PC-3 (cell line): ENCODE results near the gene RGL2. TPM values are rescaled to one million over a fixed set of nuclear protein-coding genes. Genes with fewer than 3 reads are reported as not detected.

Experiments used
- ATAC-seq: fragments of 200-7000 bp; cut with Tn5 transposase; 2 replicates; pipeline ENCODE4 v1.9.1; 2020; ENCODE audit warnings: mild to moderate bottlenecking, moderate library complexity
- BruUV-seq: library from RNA; stranded (reverse); fragments of 400-500 nt; replicated peaks from 2 replicates; lab custom pipeline; 2021; lab: Mats Ljungman, UMichigan
- CTCF ChIA-PET: fragments of 300-600 bp; sonication (Branson Sonifier 250); formaldehyde crosslinking; loops from one replicate; lab custom pipeline; 2022; ENCODE audit warnings: antibody characterized with exemption; lab: Charles Lee
- POLR2A ChIA-PET: fragments of 300-600 bp; sonication (Branson Sonifier 250); formaldehyde crosslinking; loops from one replicate; lab custom pipeline; 2022; ENCODE audit warnings: antibody characterized with exemption; ENCODE audit not compliant: unreplicated experiment; lab: Charles Lee
- DNase-seq: peaks from one replicate; pipeline ENCODE4 v3.0.0-alpha.2; 2015
- H2AFZ ChIP-seq: fragments of 300-600 bp; sonication (generic); 2 replicates; pipeline ENCODE4 v1.6.0; 2016; ENCODE audit warnings: antibody characterized with exemption, low read length
- H3F3A ChIP-seq: fragments of 300-600 bp; sonication (generic); one replicate; pipeline ENCODE4 v1.6.0; 2017; ENCODE audit warnings: antibody characterized with exemption, low read length, control low read depth, mild to moderate bottlenecking; ENCODE audit not compliant: unreplicated experiment
- H3K27ac ChIP-seq: fragments of 300-600 bp; sonication (generic); 2 replicates; pipeline ENCODE4 v1.5.1; 2016; ENCODE audit warnings: mild to moderate bottlenecking, low read length
- H3K27me3 ChIP-seq: fragments of 300-600 bp; sonication (generic); 2 replicates; pipeline ENCODE4 v1.6.1; 2016; ENCODE audit warnings: low read length, mixed read lengths
- H3K36me3 ChIP-seq: fragments of 300-600 bp; sonication (generic); 2 replicates; pipeline ENCODE4 v1.6.1; 2016; ENCODE audit warnings: low read depth, mixed run types, low read length, mixed read lengths
- H3K4me1 ChIP-seq: fragments of 300-600 bp; sonication (generic); 2 replicates; pipeline ENCODE4 v1.5.1; 2016; ENCODE audit warnings: low read length; ENCODE audit not compliant: insufficient read depth
- H3K4me2 ChIP-seq: fragments of 300-600 bp; sonication (generic); 2 replicates; pipeline ENCODE4 v1.6.0; 2016; ENCODE audit warnings: low read length
- H3K4me3 ChIP-seq: fragments of 300-600 bp; sonication (generic); 2 replicates; pipeline ENCODE4 v1.5.1; 2016; ENCODE audit warnings: mild to moderate bottlenecking, low read length, mixed read lengths
- H3K79me2 ChIP-seq: fragments of 300-600 bp; sonication (generic); 2 replicates; pipeline ENCODE4 v1.6.1; 2017; ENCODE audit warnings: low read length, mixed read lengths
- H3K9ac ChIP-seq: fragments of 300-600 bp; sonication (generic); 2 replicates; pipeline ENCODE4 v1.6.0; 2016; ENCODE audit warnings: mild to moderate bottlenecking, low read length
- H3K9me2 ChIP-seq: fragments of 300-600 bp; sonication (generic); replicated peaks from 2 replicates; pipeline ENCODE4 v1.6.1; 2016; ENCODE audit warnings: mixed run types, low read length, mixed read lengths
- H3K9me3 ChIP-seq: fragments of 300-600 bp; sonication (generic); 2 replicates; pipeline ENCODE4 v1.6.1; 2016; ENCODE audit warnings: low read length, mixed read lengths
- H4K20me1 ChIP-seq: fragments of 300-600 bp; sonication (generic); 2 replicates; pipeline ENCODE4 v1.6.1; 2016; ENCODE audit warnings: low read length, mixed read lengths
- EZH2 ChIP-seq: fragments of 300-600 bp; sonication (generic); IDR thresholded peaks from one replicate; pipeline ENCODE4 v1.6.1; 2017; ENCODE audit warnings: antibody characterized with exemption, mild to moderate bottlenecking, low read length; ENCODE audit not compliant: unreplicated experiment
- EZH2phosphoT487 ChIP-seq: fragments of 300-600 bp; sonication (generic); IDR thresholded peaks from 2 replicates; pipeline ENCODE4 v1.6.1; 2018; ENCODE audit warnings: mild to moderate bottlenecking, antibody characterized with exemption, low read length, borderline replicate concordance
- intact Hi-C: fragments of 100-400 bp; cut with micrococcal nuclease; formaldehyde crosslinking; loops from 2 replicates; pipeline ENCODE4 v1.9.0; 2023
- total RNA-seq: library from RNA; depleted of rRNA; stranded (reverse); fragments of >200 nt; gene quantifications from 2 replicates; pipeline ENCODE4 v1.2.3, GENCODE V29; 2014
- TF ChIP-seq, protein P1 (sequence below): fragments of 300-600 bp; sonication (generic); conservative IDR thresholded peaks from 2 replicates; pipeline ENCODE4 v1.5.1; 2017; ENCODE audit warnings: antibody characterized with exemption, low read depth, mild to moderate bottlenecking, low read length

Gene RGL2
- total RNA-seq, 1 experiment from 2014 or later = 34.9 TPM

DNA sequence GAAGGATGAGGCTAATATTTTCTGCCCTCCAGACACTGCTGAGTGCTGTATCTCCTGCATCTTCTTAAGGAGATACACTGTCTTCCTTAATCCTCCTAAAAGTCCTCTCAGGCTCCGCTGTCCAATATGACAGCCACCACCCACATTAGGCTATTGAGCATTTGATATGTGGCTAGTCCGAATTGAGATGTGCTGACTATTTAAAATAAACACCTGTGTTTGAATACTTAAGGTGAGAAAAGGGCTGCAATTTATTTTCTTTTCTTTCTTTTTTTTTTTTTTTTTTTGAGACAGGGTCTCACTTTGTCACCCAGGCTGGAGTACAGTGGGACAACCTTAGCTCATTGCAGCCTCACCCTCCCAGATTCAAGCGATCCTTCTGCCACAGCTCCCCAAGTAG is 3.1 kb upstream of the RGL2 start:
- intact Hi-C loops = no loop called here
- H3K9ac ChIP-seq = no peak overlapping the region
- ATAC-seq (no peak), DNase-seq (no peak)
- TF ChIP-seq EZH2 = no peak
- TF ChIP-seq, protein P1, sequence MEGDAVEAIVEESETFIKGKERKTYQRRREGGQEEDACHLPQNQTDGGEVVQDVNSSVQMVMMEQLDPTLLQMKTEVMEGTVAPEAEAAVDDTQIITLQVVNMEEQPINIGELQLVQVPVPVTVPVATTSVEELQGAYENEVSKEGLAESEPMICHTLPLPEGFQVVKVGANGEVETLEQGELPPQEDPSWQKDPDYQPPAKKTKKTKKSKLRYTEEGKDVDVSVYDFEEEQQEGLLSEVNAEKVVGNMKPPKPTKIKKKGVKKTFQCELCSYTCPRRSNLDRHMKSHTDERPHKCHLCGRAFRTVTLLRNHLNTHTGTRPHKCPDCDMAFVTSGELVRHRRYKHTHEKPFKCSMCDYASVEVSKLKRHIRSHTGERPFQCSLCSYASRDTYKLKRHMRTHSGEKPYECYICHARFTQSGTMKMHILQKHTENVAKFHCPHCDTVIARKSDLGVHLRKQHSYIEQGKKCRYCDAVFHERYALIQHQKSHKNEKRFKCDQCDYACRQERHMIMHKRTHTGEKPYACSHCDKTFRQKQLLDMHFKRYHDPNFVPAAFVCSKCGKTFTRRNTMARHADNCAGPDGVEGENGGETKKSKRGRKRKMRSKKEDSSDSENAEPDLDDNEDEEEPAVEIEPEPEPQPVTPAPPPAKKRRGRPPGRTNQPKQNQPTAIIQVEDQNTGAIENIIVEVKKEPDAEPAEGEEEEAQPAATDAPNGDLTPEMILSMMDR = no peak
- TF ChIP-seq EZH2phosphoT487 = no peak
- no peak overlapping the region for H3K4me3 ChIP-seq
- H2AFZ ChIP-seq = no peak overlapping the region
- H3K4me1 ChIP-seq = peaks cover 13% of the 10 kb centered on the region
- H3K27me3 ChIP-seq = no peaks in the 10 kb centered on the region
- peaks cover 7% of the 10 kb centered on the region for H3K36me3 ChIP-seq
- POLR2A ChIA-PET = interaction anchor here (0.7 kb wide), 1 partner anchor 21 kb away, joined by 28 read pairs; no protein-coding TSS in a partner anchor
- H4K20me1 ChIP-seq = no peaks in the 10 kb centered on the region
- no peak overlapping the region for H3K27ac ChIP-seq
- H3K9me2 ChIP-seq = no peaks in the 10 kb centered on the region
- CTCF ChIA-PET = no interaction called here
- BruUV-seq = no TSS peak
- no peaks in the 10 kb centered on the region for H3K9me3 ChIP-seq
- H3K4me2 ChIP-seq = no peak overlapping the region
- peaks cover 3% of the 10 kb centered on the region for H3F3A ChIP-seq
- H3K79me2 ChIP-seq = peaks cover 20% of the 10 kb centered on the region

DNA sequence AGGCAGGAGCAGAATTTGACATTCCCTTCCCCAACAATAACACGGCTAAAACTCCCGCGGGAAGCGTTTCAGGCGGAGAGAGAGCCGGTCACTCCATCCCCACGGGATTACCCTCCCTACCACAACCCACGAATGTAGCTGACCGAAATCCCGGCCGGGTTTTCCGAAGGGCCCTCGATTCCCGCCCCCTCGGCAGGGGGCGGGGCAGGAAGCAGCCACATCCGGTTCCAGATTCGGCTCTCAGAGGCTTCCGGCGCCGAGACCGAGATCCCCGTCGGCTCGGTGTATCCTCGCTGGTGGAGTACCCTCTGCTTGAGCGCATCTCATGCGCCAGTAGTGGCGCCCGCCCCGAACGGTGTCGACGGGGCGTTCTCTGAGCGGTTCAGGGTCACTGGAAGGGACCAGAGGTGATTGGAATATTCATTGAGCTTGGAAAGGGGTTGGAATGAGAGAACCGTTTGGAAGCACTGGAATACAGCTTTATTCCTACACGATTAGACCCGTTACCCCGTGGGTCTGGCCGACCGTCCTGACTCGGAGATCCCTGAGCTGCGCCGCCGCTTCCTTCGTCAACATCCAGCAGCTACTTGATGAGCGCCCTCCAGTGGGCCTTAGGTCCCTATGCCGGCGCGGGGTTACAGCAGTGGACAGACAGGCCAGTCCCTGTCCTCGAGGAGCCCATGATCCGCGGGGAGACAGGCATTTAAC is 649 bp upstream of the RGL2 start:
- H3K27ac ChIP-seq = peak overlapping the region; percentile 92
- DNase-seq (peak; percentile 93), ATAC-seq (peak; percentile 55)
- no peaks in the 10 kb centered on the region for H3K27me3 ChIP-seq
- H3F3A ChIP-seq = peaks cover 3% of the 10 kb centered on the region
- H3K4me1 ChIP-seq = peaks cover 15% of the 10 kb centered on the region
- intact Hi-C loops = loop anchor here (1.0 to 5.0 kb wide), 4 partner anchors 10 to 108 kb away; partner anchors contain the start of genes PFDN6 and WDR46
- H3K36me3 ChIP-seq = peaks cover 3% of the 10 kb centered on the region; the same call in 1 of the 2 replicates
- H3K4me2 ChIP-seq = peak overlapping the region; percentile 100
- H4K20me1 ChIP-seq = no peaks in the 10 kb centered on the region
- ChIA-PET CTCF (interaction anchor here (0.6 to 1.0 kb wide), 5 partner anchors 18 to 1104 kb away, joined by 3 to 5 read pairs (median 5); partner anchors contain the start of genes B3GALT4 and ZBTB22), POLR2A (interaction anchor here (1.0 to 1.1 kb wide), 3 partner anchors 10 to 18 kb away, joined by 4 to 16 read pairs (median 7); partner anchors contain the start of genes PFDN6, WDR46 and ZBTB22)
- peak overlapping the region; percentile 77 for H2AFZ ChIP-seq
- H3K9me2 ChIP-seq = no peaks in the 10 kb centered on the region
- peak overlapping the region; percentile 78 for H3K4me3 ChIP-seq
- H3K9ac ChIP-seq = peak overlapping the region; percentile 80
- TF ChIP-seq EZH2phosphoT487 = no peak
- TF ChIP-seq, protein P1 = peak; percentile 87
- peaks cover 20% of the 10 kb centered on the region for H3K79me2 ChIP-seq
- H3K9me3 ChIP-seq = no peaks in the 10 kb centered on the region
- BruUV-seq = TSS peak; percentile 91
